ENCODE measurements around the gene ZNF467. TPM values are rescaled to one million over a fixed set of nuclear protein-coding genes. Genes with fewer than 3 reads are reported as not detected.

ZNF467 gene
- total RNA-seq, 1 experiment from 2014 or later, result 3.5 TPM

DNA sequence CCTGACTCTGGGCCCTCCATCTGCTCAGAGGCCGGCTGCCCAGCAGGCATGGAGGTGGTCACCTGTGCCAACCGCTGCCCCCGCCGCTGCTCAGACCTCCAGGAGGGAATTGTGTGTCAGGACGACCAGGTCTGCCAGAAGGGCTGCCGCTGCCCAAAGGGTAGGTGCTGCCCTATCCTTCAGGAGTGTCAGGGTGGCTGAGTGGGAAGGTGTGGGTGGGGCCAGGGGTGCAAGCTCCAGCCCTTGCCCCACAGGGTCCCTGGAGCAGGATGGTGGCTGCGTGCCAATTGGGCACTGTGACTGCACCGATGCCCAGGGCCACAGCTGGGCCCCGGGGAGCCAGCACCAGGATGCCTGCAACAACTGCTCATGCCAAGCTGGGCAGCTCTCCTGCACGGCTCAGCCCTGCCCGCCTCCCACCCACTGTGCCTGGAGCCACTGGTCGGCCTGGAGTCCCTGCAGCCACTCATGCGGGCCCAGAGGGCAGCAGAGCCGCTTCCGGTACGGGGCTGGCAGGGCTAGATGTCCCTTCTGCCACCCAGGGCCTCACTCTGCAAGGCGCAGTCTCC, 47.3 kb upstream of the ZNF467 start:
- Histone ChIP-seq H3K9me3 (ENCODE audit: low read depth, low read length, poor library complexity, severe bottlenecking) (no peaks in the 10 kb centered on the region), H3K27me3 (replicated peaks; ENCODE audit: insufficient read depth, low read depth, low read length, poor library complexity) (no peaks in the 10 kb centered on the region), H3K36me3 (ENCODE audit: insufficient read depth, low read length, poor library complexity, severe bottlenecking) (no peaks in the 10 kb centered on the region), H3K27ac (ENCODE audit: low read depth, low read length, poor library complexity, severe bottlenecking) (no peak overlapping the region), H3K4me1 (ENCODE audit: insufficient read depth, low read length, poor library complexity, severe bottlenecking) (no peaks in the 10 kb centered on the region), H3K4me3 (ENCODE audit: low read depth, low read length, poor library complexity, severe bottlenecking) (no peak overlapping the region)
- no peak for TF ChIP-seq EZH2 (IDR thresholded peaks at IDR 0.05; ENCODE audit: borderline replicate concordance, low read depth, low read length, poor library complexity, severe bottlenecking)
- TF ChIP-seq, protein P1, sequence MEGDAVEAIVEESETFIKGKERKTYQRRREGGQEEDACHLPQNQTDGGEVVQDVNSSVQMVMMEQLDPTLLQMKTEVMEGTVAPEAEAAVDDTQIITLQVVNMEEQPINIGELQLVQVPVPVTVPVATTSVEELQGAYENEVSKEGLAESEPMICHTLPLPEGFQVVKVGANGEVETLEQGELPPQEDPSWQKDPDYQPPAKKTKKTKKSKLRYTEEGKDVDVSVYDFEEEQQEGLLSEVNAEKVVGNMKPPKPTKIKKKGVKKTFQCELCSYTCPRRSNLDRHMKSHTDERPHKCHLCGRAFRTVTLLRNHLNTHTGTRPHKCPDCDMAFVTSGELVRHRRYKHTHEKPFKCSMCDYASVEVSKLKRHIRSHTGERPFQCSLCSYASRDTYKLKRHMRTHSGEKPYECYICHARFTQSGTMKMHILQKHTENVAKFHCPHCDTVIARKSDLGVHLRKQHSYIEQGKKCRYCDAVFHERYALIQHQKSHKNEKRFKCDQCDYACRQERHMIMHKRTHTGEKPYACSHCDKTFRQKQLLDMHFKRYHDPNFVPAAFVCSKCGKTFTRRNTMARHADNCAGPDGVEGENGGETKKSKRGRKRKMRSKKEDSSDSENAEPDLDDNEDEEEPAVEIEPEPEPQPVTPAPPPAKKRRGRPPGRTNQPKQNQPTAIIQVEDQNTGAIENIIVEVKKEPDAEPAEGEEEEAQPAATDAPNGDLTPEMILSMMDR (conservative IDR thresholded peaks at IDR 0.05; ENCODE audit: low read depth, low read length), result no peak
- no peak for DNase-seq (ENCODE audit: low spot score)
- CTCF ChIA-PET, result no interaction called here
- POLR2A ChIA-PET (ENCODE audit: low non-redundant PET), result no interaction called here
- no TSS peak for BruUV-seq (replicated peaks)
- intact Hi-C loops (cut with micrococcal nuclease; ENCODE audit: unreplicated experiment), result no loop called here

- H3K27me3 ChIP-seq (replicated peaks; ENCODE audit: insufficient read depth, low read depth, low read length, poor library complexity), result no peaks in the 10 kb centered on the region
- no peaks in the 10 kb centered on the region for H3K4me1 ChIP-seq (ENCODE audit: insufficient read depth, low read length, poor library complexity, severe bottlenecking)
- no peaks in the 10 kb centered on the region for H3K9me3 ChIP-seq (ENCODE audit: low read depth, low read length, poor library complexity, severe bottlenecking)
- POLR2A ChIA-PET (ENCODE audit: low non-redundant PET), result no interaction called here
- no peak for DNase-seq (ENCODE audit: low spot score)
- no peak overlapping the region for H3K27ac ChIP-seq (ENCODE audit: low read depth, low read length, poor library complexity, severe bottlenecking)
- CTCF ChIA-PET, result no interaction called here
- no peak overlapping the region for H3K4me3 ChIP-seq (ENCODE audit: low read depth, low read length, poor library complexity, severe bottlenecking)
- BruUV-seq (replicated peaks), result no TSS peak
- TF ChIP-seq EZH2 (IDR thresholded peaks at IDR 0.05; ENCODE audit: borderline replicate concordance, low read depth, low read length, poor library complexity, severe bottlenecking), result no peak
- TF ChIP-seq, protein P1 (conservative IDR thresholded peaks at IDR 0.05; ENCODE audit: low read depth, low read length), result no peak
- H3K36me3 ChIP-seq (ENCODE audit: insufficient read depth, low read length, poor library complexity, severe bottlenecking), result no peaks in the 10 kb centered on the region
- intact Hi-C loops (cut with micrococcal nuclease; ENCODE audit: unreplicated experiment), result no loop called here
Observed at GRCh38 chr7:149819961-149820340, 46.6 kb upstream of the ZNF467 start.

GRCh38 chr7:149819141-149819960, 46.0 kb upstream of the ZNF467 start:
- intact Hi-C loops (cut with micrococcal nuclease; ENCODE audit: unreplicated experiment), result no loop called here
- ChIA-PET POLR2A (ENCODE audit: low non-redundant PET) (no interaction called here), CTCF (no interaction called here)
- Histone ChIP-seq H3K36me3 (ENCODE audit: insufficient read depth, low read length, poor library complexity, severe bottlenecking) (no peaks in the 10 kb centered on the region), H3K9me3 (ENCODE audit: low read depth, low read length, poor library complexity, severe bottlenecking) (no peaks in the 10 kb centered on the region), H3K4me3 (ENCODE audit: low read depth, low read length, poor library complexity, severe bottlenecking) (no peak overlapping the region), H3K27me3 (replicated peaks; ENCODE audit: insufficient read depth, low read depth, low read length, poor library complexity) (no peaks in the 10 kb centered on the region), H3K27ac (ENCODE audit: low read depth, low read length, poor library complexity, severe bottlenecking) (no peak overlapping the region), H3K4me1 (ENCODE audit: insufficient read depth, low read length, poor library complexity, severe bottlenecking) (no peaks in the 10 kb centered on the region)
- no peak for DNase-seq (ENCODE audit: low spot score)
- TF ChIP-seq EZH2 (IDR thresholded peaks at IDR 0.05; ENCODE audit: borderline replicate concordance, low read depth, low read length, poor library complexity, severe bottlenecking), result no peak
- TF ChIP-seq, protein P1 (conservative IDR thresholded peaks at IDR 0.05; ENCODE audit: low read depth, low read length), result no peak
- no TSS peak for BruUV-seq (replicated peaks)
